PC-3 (cell line): Measurements from ENCODE around the gene ACAD8.

Experiments
- CTCF ChIP-seq: fragments of 300-600 bp; sonication (generic); conservative IDR thresholded peaks from 2 replicates; pipeline ENCODE4 v1.5.1; 2017; ENCODE audit warnings: antibody characterized with exemption, low read depth, mild to moderate bottlenecking, low read length
- EZH2 ChIP-seq: fragments of 300-600 bp; sonication (generic); IDR thresholded peaks from one replicate; pipeline ENCODE4 v1.6.1; 2017; ENCODE audit warnings: antibody characterized with exemption, mild to moderate bottlenecking, low read length; ENCODE audit not compliant: unreplicated experiment
- EZH2phosphoT487 ChIP-seq: fragments of 300-600 bp; sonication (generic); IDR thresholded peaks from 2 replicates; pipeline ENCODE4 v1.6.1; 2018; ENCODE audit warnings: mild to moderate bottlenecking, antibody characterized with exemption, low read length, borderline replicate concordance

GRCh38 chr11:134283461-134284230 lies 30.3 kb downstream of the ACAD8 start:
- TF ChIP-seq CTCF: no peak
- TF ChIP-seq EZH2: no peak
- TF ChIP-seq EZH2phosphoT487: no peak
